Breast epithelium (tissue), 3 donors: ENCODE measurements around the gene DGAT2.

Experiments
- POLR2AphosphoS5 ChIP-seq, 3 donors: sonication (generic); formaldehyde crosslinking; IDR thresholded peaks; one replicate each; pipeline ENCODE4 v1.6.1; 2017; ENCODE audit warnings: antibody characterized with exemption in 3 of 3
- TF ChIP-seq, protein P1 (sequence below), 3 donors: fragments of 450-650 bp; IDR thresholded peaks; one replicate each; pipeline ENCODE4 v1.5.1; 2016 to 2017; ENCODE audit warnings: antibody characterized with exemption in 3 of 3, mild to moderate bottlenecking in 3 of 3, moderate library complexity in 3 of 3

DNA sequence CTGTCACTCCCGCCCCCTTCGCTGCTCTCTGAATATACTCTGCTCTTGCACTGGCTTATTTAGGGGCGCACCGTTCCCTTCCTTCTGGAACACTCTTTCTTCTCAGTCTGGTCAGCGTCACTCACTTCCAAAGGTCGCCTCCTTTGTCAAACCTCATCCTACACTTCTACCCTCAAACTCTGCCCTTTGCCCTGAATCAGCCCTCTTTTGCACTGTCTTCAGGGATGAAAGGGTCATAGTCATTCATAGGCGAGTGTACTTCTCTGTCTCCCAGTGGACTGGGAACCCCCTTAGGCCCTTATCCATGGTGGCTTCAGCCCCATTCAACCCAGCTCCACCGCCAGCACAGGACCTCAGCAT, 35.5 kb upstream of the DGAT2 start:
- TF ChIP-seq, protein P1, sequence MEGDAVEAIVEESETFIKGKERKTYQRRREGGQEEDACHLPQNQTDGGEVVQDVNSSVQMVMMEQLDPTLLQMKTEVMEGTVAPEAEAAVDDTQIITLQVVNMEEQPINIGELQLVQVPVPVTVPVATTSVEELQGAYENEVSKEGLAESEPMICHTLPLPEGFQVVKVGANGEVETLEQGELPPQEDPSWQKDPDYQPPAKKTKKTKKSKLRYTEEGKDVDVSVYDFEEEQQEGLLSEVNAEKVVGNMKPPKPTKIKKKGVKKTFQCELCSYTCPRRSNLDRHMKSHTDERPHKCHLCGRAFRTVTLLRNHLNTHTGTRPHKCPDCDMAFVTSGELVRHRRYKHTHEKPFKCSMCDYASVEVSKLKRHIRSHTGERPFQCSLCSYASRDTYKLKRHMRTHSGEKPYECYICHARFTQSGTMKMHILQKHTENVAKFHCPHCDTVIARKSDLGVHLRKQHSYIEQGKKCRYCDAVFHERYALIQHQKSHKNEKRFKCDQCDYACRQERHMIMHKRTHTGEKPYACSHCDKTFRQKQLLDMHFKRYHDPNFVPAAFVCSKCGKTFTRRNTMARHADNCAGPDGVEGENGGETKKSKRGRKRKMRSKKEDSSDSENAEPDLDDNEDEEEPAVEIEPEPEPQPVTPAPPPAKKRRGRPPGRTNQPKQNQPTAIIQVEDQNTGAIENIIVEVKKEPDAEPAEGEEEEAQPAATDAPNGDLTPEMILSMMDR (IDR thresholded peaks at IDR 0.05): no peak
- no peak for TF ChIP-seq POLR2AphosphoS5 (IDR thresholded peaks at IDR 0.05)
